GM10248 (cell line): ENCODE measurements around the gene EEPD1.

Source experiments
- CTCF ChIA-PET: fragments of 300-600 bp; sonication (Branson Sonifier 250); formaldehyde crosslinking; extraction: SDS; loops from one replicate; lab custom pipeline; 2021; ENCODE audit warnings: antibody characterized with exemption; lab: Yijun Ruan, JAX
- POLR2A ChIA-PET: fragments of 350-650 bp; sonication (Branson Sonifier 250); formaldehyde crosslinking; extraction: SDS; loops from one replicate; lab custom pipeline; 2020; ENCODE audit warnings: antibody characterized with exemption; lab: Yijun Ruan, JAX
- DNase-seq: peaks from one replicate; pipeline ENCODE4 v3.0.0; 2012; ENCODE audit errors: extremely low spot score
- TF ChIP-seq, protein P1 (sequence below): IDR thresholded peaks from 2 replicates; pipeline ENCODE4 v1.5.1; 2012; ENCODE audit warnings: mild to moderate bottlenecking, low read depth; ENCODE audit errors: extremely low read depth, missing control alignments, control extremely low read depth

EEPD1 gene

GRCh38 chr7:36201122-36201723, 48.2 kb downstream of the EEPD1 start:
- ChIA-PET POLR2A (no interaction called here), CTCF (interaction anchor here (2.3 kb wide), 1 partner anchor 12 kb away, joined by 6 read pairs; no protein-coding TSS in a partner anchor)
- TF ChIP-seq, protein P1, sequence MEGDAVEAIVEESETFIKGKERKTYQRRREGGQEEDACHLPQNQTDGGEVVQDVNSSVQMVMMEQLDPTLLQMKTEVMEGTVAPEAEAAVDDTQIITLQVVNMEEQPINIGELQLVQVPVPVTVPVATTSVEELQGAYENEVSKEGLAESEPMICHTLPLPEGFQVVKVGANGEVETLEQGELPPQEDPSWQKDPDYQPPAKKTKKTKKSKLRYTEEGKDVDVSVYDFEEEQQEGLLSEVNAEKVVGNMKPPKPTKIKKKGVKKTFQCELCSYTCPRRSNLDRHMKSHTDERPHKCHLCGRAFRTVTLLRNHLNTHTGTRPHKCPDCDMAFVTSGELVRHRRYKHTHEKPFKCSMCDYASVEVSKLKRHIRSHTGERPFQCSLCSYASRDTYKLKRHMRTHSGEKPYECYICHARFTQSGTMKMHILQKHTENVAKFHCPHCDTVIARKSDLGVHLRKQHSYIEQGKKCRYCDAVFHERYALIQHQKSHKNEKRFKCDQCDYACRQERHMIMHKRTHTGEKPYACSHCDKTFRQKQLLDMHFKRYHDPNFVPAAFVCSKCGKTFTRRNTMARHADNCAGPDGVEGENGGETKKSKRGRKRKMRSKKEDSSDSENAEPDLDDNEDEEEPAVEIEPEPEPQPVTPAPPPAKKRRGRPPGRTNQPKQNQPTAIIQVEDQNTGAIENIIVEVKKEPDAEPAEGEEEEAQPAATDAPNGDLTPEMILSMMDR, result no peak
- DNase-seq, result no peak

DNA sequence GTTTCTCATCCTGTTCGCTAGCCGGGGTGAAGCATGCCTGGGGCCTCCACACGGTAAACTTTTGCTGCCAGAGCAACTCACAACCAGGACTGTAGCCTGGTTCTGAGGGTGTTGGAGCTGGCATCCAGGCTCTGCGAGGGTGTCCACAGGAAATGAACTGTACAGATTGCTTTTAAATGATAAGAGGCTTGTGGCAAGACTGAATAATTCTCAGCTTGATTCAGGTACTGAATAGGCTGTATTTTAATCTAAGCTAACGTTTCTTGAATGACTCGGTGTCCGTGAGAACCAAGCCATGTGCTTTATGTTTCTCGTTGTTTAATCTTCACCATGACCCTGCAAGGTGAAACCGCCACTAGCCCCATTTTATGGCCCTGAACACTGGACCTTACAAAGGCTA, 49.3 kb downstream of the EEPD1 start:
- CTCF ChIA-PET, result interaction anchor here (2.3 kb wide), 1 partner anchor 13 kb away, joined by 6 read pairs; no protein-coding TSS in a partner anchor
- no peak for DNase-seq
- TF ChIP-seq, protein P1, result no peak
- POLR2A ChIA-PET, result no interaction called here

DNA sequence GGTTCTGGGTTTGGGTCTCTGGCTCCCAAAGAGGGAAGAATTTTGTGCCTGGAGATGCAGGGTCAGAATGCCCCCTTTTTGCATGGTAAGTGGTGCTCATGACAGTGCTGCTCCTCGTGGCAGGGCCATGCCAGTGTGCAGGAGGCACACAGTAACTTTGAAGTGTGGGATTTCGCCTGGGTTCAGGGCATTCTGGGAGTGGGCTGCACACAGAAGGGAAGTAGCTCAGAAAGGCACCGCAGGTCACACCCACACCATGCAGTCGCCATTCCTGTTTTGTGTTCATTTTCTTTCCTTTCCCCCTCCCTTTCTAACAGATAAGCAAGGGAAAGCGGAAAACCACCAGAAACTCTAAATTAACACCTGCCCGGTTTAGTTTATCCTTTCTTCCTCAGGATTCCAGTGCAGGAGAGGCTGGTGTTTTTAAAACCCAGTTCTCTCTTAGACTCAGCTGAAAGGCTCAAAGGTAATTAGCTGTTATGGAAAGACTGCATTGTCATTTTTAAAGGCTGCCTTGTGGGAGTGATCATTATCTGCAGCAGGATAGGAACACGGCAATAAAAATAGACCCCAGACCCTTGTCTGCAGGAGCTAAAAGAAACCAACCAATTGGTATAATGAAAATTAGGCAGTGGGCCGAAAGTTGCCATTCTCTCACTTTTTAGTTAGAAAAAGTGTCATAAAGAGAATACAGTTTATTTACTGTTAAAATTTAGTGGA, 50.2 kb downstream of the EEPD1 start:
- TF ChIP-seq, protein P1, result no peak
- ChIA-PET CTCF (interaction anchor here (2.3 kb wide), 1 partner anchor 14 kb away, joined by 6 read pairs; no protein-coding TSS in a partner anchor), POLR2A (no interaction called here)
- no peak for DNase-seq

- TF ChIP-seq, protein P1, result no peak
- DNase-seq, result no peak
- POLR2A ChIA-PET, result no interaction called here
- CTCF ChIA-PET, result no interaction called here
These were observed 51.1 kb downstream of the EEPD1 start for GRCh38 chr7:36204044-36204663.

- TF ChIP-seq, protein P1, result no peak
- ChIA-PET POLR2A (no interaction called here), CTCF (no interaction called here)
These were observed 52.0 kb downstream of the EEPD1 start for GRCh38 chr7:36204929-36205635.

GRCh38 chr7:36205803-36206202, 52.7 kb downstream of the EEPD1 start:
- ChIA-PET POLR2A (no interaction called here), CTCF (no interaction called here)
- DNase-seq, result no peak
- TF ChIP-seq, protein P1, result no peak

More at GRCh38 chr7:36204929-36205635, 52.0 kb downstream of the EEPD1 start:
- DNase-seq, result no peak
